HepG2 (cell line): ENCODE data around the gene SAE1. TPM values are rescaled to one million over a fixed set of nuclear protein-coding genes. Genes with fewer than 3 reads are reported as not detected.

ENCODE experiments used
- ASH2L ChIP-seq: fragments of 300-600, 200-600 bp; sonication (generic); IDR thresholded peaks from 2 replicates; pipeline ENCODE4 v1.7.0; 2017; ENCODE audit warnings: low read depth, mild to moderate bottlenecking, moderate library complexity, mixed read lengths, low read length; ENCODE audit not compliant: insufficient read length
- CC2D1A ChIP-seq: sonication (generic); formaldehyde crosslinking; IDR thresholded peaks from 2 replicates; pipeline ENCODE4 v1.8.1; 2023; ENCODE audit warnings: mild to moderate bottlenecking, missing genetic modification reagents
- CCAR2 ChIP-seq: fragments of 200-400 bp; formaldehyde crosslinking; optimal IDR thresholded peaks from 2 replicates; pipeline ENCODE3; 2018; ENCODE audit warnings: low read depth, mild to moderate bottlenecking, low read length, moderate library complexity
- HNRNPLL ChIP-seq: fragments of 200-400 bp; formaldehyde crosslinking; IDR thresholded peaks from 2 replicates; pipeline ENCODE4 v1.6.1; 2017; ENCODE audit warnings: mild to moderate bottlenecking, low read depth, low read length; ENCODE audit not compliant: poor library complexity, severe bottlenecking
- IRF2 ChIP-seq: IDR thresholded peaks from 2 replicates; pipeline ENCODE4 v1.6.1; 2018; ENCODE audit warnings: missing genetic modification reagents, missing compliant biosample characterization
- MED8 ChIP-seq: sonication (generic); formaldehyde crosslinking; IDR thresholded peaks from 2 replicates; pipeline ENCODE4 v1.8.1; 2023; ENCODE audit warnings: mild to moderate bottlenecking, missing genetic modification reagents; ENCODE audit not compliant: insufficient replicate concordance
- ZBTB8A ChIP-seq: sonication (generic); formaldehyde crosslinking; IDR thresholded peaks from 2 replicates; pipeline ENCODE4 v1.4.0; 2020; ENCODE audit warnings: mild to moderate bottlenecking, low read depth, missing genetic modification reagents, borderline replicate concordance
- ZNF253 ChIP-seq: sonication (generic); formaldehyde crosslinking; IDR thresholded peaks from 2 replicates; pipeline ENCODE4 v1.8.0; 2022; ENCODE audit warnings: mild to moderate bottlenecking, missing genetic modification reagents, borderline replicate concordance
- ZNF572 ChIP-seq: sonication (generic); formaldehyde crosslinking; IDR thresholded peaks from 2 replicates; pipeline ENCODE4 v1.5.1; 2020; ENCODE audit warnings: mild to moderate bottlenecking, missing genetic modification reagents
- polyA plus RNA-seq, 8 experiments: library from polyadenylated mRNA; depleted of rRNA in 3 of 8; stranded (reverse) in 7 of 8; unstranded in 1 of 8; fragments of >200 nt; fragmentation: Illumina TruSeq in 4 of 8; extraction: Trizol in 4 of 8; gene quantifications; 2 replicates each; pipeline versions ENCODE4 v1.2.1 to v1.2.3, GENCODE V29; 2011 to 2016; ENCODE audit warnings: low read depth in 4 of 8, missing spikeins in 1 of 8, mixed read lengths in 1 of 8; ENCODE audit not compliant: insufficient read depth in 1 of 8
- total RNA-seq, 5 experiments: library from RNA; depleted of rRNA; stranded (reverse); fragments of >200 nt; fragmentation: Illumina TruSeq; extraction: Trizol; gene quantifications; 2 replicates each; pipeline ENCODE4 v1.2.3, GENCODE V29; 2016; ENCODE audit warnings: low read depth in 1 of 5
- TF ChIP-seq, protein P1 (sequence below): sonication (generic); formaldehyde crosslinking; IDR thresholded peaks from 2 replicates; pipeline ENCODE4 v1.5.0; 2020; ENCODE audit warnings: mild to moderate bottlenecking, missing genetic modification reagents, borderline replicate concordance
- TF ChIP-seq, protein P2 (sequence below): sonication (generic); formaldehyde crosslinking; IDR thresholded peaks from 2 replicates; pipeline ENCODE4 v1.5.0; 2020; ENCODE audit warnings: missing genetic modification reagents, mild to moderate bottlenecking, borderline replicate concordance
- TF ChIP-seq, protein P3 (sequence below): sonication (generic); formaldehyde crosslinking; IDR thresholded peaks from 2 replicates; pipeline ENCODE4 v1.5.1; 2020; ENCODE audit warnings: missing genetic modification reagents, mild to moderate bottlenecking, borderline replicate concordance
- TF ChIP-seq, protein P4 (sequence below): sonication (generic); formaldehyde crosslinking; IDR thresholded peaks from 2 replicates; pipeline ENCODE4 v1.4.0; 2020; ENCODE audit warnings: mild to moderate bottlenecking, missing genetic modification reagents
- TF ChIP-seq, protein P5 (sequence below): sonication (generic); formaldehyde crosslinking; IDR thresholded peaks from 2 replicates; pipeline ENCODE4 v1.4.0; 2020; ENCODE audit warnings: mild to moderate bottlenecking, missing genetic modification reagents

Gene SAE1
- total and polyA plus RNA-seq, 2 of the 13 experiments (the other 11 are each of a cell fraction or from before 2014, with no cell fraction given), result 87.6 to 197 TPM

DNA sequence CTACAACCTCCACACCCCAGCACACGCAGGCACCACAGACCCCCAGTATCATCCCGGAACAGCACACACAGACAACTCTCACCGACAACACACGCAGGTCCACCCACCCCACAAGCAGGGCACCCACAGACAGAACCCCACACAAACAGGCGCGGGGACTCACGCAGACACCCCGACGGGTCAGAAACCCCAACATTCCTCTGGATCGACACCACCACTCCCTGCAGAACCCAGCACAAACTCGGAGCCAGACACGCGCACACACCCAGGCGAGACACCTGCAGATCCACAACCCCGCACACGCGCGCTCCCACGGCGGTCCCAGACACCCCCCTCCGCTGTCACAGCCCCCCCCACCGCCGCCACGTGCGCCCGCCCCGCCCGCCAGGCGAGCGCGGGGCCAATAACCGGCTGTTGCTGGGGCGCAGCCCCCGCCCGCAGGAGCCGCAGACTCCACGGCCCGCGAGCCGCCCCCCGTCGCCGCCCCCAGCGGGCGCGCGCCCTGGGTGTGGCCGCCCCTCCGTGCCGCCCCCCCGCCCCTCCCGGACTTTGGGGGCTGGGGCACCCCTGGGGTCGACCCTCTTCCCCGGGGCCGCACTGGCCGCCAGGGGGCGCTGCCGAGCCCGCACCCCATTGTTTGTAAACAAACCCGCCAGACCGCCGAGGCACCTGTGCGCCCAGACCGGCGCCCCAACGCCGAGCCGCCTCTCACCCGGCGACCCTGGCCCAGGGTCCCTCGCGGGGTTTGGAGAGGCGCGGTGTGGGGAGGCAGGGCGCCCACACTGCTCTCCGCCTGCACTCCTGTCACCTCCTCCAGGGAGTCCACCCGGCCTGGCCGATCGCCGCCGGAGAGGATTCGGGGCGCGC lies 99.7 kb downstream of the SAE1 start (continued):
- TF ChIP-seq, protein P1, sequence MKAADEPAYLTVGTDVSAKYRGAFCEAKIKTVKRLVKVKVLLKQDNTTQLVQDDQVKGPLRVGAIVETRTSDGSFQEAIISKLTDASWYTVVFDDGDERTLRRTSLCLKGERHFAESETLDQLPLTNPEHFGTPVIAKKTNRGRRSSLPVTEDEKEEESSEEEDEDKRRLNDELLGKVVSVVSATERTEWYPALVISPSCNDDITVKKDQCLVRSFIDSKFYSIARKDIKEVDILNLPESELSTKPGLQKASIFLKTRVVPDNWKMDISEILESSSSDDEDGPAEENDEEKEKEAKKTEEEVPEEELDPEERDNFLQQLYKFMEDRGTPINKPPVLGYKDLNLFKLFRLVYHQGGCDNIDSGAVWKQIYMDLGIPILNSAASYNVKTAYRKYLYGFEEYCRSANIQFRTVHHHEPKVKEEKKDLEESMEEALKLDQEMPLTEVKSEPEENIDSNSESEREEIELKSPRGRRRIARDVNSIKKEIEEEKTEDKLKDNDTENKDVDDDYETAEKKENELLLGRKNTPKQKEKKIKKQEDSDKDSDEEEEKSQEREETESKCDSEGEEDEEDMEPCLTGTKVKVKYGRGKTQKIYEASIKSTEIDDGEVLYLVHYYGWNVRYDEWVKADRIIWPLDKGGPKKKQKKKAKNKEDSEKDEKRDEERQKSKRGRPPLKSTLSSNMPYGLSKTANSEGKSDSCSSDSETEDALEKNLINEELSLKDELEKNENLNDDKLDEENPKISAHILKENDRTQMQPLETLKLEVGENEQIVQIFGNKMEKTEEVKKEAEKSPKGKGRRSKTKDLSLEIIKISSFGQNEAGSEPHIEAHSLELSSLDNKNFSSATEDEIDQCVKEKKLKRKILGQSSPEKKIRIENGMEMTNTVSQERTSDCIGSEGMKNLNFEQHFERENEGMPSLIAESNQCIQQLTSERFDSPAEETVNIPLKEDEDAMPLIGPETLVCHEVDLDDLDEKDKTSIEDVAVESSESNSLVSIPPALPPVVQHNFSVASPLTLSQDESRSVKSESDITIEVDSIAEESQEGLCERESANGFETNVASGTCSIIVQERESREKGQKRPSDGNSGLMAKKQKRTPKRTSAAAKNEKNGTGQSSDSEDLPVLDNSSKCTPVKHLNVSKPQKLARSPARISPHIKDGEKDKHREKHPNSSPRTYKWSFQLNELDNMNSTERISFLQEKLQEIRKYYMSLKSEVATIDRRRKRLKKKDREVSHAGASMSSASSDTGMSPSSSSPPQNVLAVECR (CRISPR knock-in tag), result peak; percentile 13; the same call in 1 of the 2 replicates
- TF ChIP-seq, protein P2, sequence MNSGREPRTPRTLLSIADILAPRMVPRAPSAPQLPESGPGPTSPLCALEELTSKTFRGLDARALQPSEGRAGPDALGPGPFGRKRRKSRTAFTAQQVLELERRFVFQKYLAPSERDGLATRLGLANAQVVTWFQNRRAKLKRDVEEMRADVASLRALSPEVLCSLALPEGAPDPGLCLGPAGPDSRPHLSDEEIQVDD (CRISPR knock-in tag), result no peak
- 0 out of 2 replicates have a peak, but pooled peaks have one; percentile 41 for TF ChIP-seq ZNF572 (CRISPR knock-in tag)
- TF ChIP-seq, protein P3, sequence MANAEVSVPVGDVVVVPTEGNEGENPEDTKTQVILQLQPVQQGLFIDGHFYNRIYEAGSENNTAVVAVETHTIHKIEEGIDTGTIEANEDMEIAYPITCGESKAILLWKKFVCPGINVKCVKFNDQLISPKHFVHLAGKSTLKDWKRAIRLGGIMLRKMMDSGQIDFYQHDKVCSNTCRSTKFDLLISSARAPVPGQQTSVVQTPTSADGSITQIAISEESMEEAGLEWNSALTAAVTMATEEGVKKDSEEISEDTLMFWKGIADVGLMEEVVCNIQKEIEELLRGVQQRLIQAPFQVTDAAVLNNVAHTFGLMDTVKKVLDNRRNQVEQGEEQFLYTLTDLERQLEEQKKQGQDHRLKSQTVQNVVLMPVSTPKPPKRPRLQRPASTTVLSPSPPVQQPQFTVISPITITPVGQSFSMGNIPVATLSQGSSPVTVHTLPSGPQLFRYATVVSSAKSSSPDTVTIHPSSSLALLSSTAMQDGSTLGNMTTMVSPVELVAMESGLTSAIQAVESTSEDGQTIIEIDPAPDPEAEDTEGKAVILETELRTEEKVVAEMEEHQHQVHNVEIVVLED (CRISPR knock-in tag), result no peak
- TF ChIP-seq MED8 (CRISPR knock-in tag), result no peak
- no peak for TF ChIP-seq CC2D1A (CRISPR knock-in tag)
- TF ChIP-seq, protein P4, sequence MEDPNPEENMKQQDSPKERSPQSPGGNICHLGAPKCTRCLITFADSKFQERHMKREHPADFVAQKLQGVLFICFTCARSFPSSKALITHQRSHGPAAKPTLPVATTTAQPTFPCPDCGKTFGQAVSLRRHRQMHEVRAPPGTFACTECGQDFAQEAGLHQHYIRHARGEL (CRISPR knock-in tag), result no peak
- TF ChIP-seq, protein P5, sequence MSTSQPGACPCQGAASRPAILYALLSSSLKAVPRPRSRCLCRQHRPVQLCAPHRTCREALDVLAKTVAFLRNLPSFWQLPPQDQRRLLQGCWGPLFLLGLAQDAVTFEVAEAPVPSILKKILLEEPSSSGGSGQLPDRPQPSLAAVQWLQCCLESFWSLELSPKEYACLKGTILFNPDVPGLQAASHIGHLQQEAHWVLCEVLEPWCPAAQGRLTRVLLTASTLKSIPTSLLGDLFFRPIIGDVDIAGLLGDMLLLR (CRISPR knock-in tag), result peak; percentile 23; the same call in 1 of the 2 replicates
- TF ChIP-seq HNRNPLL, result peak; percentile 15
- TF ChIP-seq ZNF253 (CRISPR knock-in tag), result no peak
- no peak for TF ChIP-seq ZBTB8A (CRISPR knock-in tag)
- TF ChIP-seq ASH2L, result peak; percentile 12
- no peak for TF ChIP-seq IRF2 (CRISPR knock-in tag)
- no peak for TF ChIP-seq CCAR2
